Measurements from ENCODE around the gene TNFSF13. TPM values are rescaled to one million over a fixed set of nuclear protein-coding genes. Genes with fewer than 3 reads are reported as not detected.

The TNFSF13 gene, protein sequence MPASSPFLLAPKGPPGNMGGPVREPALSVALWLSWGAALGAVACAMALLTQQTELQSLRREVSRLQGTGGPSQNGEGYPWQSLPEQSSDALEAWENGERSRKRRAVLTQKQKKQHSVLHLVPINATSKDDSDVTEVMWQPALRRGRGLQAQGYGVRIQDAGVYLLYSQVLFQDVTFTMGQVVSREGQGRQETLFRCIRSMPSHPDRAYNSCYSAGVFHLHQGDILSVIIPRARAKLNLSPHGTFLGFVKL
- total RNA-seq: 1.5 and 6.7 TPM in 2 replicates

DNA sequence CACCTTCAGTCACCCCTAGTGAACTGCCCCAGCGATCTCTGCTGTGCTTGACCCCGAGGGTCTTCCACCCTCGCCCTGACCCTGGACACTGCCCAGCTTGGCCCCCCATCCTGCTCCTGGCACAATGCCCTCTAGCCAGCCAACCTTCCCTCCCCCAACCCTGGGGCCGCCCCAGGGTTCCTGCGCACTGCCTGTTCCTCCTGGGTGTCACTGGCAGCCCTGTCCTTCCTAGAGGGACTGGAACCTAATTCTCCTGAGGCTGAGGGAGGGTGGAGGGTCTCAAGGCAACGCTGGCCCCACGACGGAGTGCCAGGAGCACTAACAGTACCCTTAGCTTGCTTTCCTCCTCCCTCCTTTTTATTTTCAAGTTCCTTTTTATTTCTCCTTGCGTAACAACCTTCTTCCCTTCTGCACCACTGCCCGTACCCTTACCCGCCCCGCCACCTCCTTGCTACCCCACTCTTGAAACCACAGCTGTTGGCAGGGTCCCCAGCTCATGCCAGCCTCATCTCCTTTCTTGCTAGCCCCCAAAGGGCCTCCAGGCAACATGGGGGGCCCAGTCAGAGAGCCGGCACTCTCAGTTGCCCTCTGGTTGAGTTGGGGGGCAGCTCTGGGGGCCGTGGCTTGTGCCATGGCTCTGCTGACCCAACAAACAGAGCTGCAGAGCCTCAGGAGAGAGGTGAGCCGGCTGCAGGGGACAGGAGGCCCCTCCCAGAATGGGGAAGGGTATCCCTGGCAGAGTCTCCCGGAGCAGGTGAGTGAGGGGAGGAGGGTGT lies at the start of gene TNFSF13:
Gene TNFSF13 (plus strand): TSS at position 207 of the 776 bp plus-strand sequence. CDS start 290 bp downstream, at position 497.
- DNase-seq (ENCODE audit: extremely low read depth, low read depth, low spot score): no peak

DNA sequence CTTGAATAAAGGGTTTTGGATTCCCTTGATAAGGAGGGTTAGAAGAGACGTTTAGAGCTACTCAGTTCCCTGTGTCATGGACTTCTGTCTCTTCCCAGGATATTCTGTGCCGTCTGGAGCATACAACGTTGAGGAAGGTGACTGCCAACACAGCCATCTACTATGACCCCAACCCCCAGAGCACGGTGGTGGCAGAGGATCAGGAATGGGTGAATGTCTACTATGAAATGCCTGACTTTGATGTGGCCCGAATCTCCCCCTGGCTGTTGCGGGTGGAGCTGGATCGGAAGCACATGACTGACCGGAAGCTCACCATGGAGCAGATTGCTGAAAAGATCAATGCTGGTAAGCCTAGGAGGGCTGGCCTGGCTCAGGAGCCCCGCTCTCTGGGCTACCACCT lies 49.7 kb upstream of the TNFSF13 start:
- DNase-seq (ENCODE audit: extremely low read depth, low read depth, low spot score): no peak

DNA sequence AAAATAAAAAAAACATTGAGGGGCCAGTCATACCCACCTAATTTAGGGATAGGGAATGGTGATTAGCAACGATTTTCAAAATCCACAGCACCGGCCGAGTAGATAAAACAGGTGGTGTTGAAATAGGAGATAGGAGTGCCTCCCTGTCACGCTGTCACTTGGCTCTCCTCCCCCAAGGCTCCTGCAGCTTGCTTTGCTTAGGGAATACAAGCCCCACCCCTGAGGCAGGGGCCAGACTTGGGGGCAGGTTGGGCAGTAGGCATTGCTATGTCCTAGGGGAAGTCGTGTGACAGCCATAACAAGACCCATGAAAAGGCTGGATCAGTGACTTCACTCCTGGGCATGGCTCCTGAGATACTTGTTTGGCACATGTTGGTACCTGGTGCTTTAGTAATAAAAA lies 48.6 kb upstream of the TNFSF13 start:
- DNase-seq (ENCODE audit: extremely low read depth, low read depth, low spot score): no peak

DNA sequence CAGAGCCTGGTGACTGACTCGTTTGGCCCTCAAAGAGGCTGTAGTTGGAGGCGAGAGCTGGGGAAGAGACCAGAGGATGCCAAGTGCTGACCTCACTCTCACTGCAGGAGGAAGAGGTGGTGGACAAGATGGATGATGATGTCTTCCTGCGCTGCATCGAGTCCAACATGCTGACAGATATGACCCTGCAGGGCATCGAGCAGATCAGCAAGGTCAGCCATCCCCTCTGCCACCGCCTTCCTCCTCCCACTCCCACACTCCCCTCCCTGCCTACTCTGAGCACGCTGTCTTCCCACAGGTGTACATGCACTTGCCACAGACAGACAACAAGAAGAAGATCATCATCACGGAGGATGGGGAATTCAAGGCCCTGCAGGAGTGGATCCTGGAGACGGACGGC lies 47.4 kb upstream of the TNFSF13 start:
- no peak for DNase-seq (ENCODE audit: extremely low read depth, low read depth, low spot score)

DNA sequence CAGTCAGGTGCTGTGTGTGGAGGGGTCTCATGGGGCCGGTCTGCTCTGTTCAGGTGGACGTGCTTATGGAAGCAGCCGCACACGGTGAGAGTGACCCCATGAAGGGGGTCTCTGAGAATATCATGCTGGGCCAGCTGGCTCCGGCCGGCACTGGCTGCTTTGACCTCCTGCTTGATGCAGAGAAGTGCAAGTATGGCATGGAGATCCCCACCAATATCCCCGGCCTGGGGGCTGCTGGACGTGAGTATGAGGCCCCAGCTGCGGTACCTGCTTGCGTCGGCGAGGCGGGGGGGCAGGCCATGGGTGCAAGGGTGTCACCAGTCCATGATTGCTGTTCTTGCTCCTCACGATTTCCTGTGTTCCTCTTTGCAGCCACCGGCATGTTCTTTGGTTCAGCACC lies 46.4 kb upstream of the TNFSF13 start:
- DNase-seq (ENCODE audit: extremely low read depth, low read depth, low spot score): no peak

DNA sequence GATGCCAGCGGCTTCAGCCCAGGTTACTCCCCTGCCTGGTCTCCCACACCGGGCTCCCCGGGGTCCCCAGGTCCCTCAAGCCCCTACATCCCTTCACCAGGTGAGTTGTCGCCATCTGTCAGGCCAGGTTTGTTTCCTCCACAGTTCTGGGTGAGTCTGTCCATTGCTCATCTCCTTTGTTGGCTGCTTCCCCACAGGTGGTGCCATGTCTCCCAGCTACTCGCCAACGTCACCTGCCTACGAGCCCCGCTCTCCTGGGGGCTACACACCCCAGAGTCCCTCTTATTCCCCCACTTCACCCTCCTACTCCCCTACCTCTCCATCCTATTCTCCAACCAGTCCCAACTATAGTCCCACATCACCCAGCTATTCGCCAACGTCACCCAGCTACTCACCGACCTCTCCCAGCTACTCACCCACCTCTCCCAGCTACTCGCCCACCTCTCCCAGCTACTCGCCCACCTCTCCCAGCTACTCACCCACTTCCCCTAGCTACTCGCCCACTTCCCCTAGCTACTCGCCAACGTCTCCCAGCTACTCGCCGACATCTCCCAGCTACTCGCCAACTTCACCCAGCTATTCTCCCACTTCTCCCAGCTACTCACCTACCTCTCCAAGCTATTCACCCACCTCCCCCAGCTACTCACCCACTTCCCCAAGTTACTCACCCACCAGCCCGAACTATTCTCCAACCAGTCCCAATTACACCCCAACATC lies 45.6 kb upstream of the TNFSF13 start:
- DNase-seq (ENCODE audit: extremely low read depth, low read depth, low spot score): no peak

DNA sequence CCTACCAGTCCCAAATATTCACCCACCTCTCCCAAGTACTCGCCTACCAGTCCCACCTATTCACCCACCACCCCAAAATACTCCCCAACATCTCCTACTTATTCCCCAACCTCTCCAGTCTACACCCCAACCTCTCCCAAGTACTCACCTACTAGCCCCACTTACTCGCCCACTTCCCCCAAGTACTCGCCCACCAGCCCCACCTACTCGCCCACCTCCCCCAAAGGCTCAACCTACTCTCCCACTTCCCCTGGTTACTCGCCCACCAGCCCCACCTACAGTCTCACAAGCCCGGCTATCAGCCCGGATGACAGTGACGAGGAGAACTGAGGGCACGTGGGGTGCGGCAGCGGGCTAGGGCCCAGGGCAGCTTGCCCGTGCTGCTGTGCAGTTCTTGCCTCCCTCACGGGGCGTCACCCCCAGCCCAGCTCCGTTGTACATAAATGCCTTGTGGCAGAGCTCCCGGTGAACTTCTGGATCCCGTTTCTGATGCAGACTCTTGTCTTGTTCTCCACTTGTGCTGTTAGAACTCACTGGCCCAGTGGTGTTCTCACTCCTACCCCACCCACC lies 44.6 kb upstream of the TNFSF13 start:
- no peak for DNase-seq (ENCODE audit: extremely low read depth, low read depth, low spot score)

DNA sequence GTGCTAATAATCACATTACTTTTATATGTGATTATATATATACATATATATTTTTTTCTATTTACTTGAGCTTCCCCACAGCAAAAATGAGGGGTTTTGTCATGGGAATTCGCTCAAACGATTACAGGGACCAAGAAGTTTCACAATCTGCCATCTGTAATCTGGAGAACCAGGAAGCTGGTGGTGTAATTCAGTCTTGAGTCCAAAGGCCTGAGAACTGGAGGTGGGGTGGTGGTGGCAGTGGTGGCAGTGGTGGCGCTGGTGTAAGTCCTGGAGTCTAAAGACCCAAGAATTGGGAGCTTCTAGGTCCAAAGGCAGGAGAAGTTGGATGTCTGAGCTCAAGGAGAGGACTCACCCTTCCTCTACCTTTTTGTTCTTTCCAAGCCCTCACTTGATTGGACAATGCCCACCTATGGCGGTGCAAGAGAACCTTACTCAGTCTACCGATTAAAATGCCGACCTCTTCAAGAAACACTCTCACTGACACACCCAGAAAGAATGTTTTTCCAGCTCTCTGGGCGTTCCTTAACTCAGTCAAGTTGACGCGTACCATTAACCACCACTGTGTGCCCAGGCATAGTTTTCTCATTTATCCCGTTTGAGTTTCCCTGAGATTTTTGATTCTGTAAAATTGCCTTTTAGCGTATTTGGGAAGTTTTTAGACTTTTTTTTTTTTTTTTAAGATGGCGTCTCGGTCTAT lies 42.5 kb upstream of the TNFSF13 start:
- no peak for DNase-seq (ENCODE audit: extremely low read depth, low read depth, low spot score)

DNA sequence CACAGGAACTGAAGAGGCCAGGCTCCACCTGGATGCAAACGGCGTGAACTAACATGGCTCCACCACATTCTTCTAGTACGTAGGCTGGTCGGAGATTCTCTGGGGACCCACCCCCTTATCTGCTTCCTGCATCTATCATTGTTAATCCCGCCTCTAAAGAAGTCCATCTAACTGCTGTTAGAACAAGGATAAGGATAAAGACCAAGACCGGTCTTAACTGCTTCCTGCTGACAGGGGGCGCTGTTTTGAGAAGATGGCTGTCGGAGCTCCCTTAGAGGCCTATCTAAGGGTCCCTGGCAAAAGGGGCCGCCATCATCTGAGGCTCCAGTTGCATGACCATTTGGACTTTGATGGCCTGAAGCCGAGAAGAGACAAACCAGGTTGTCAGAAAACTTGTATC lies 35.5 kb upstream of the TNFSF13 start:
- DNase-seq (ENCODE audit: extremely low read depth, low read depth, low spot score): no peak

DNA sequence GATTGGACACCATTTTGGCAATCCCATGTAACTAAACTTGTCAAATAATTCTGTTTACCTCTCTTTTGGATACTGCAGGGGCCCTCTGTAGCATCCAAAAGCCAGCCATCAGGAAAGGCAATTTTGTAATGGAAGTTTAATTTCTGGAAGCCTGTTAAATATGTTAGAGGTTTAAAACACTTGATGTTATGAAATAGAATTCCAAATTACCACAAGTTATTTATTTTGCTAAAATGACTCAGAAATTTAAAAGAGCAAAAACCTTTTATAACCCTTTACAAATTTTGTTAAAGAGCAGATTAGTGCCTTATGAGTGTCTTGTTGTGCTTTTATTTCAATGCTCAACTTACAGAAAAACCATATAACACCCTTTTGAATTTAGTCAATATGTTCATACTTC lies 29.7 kb upstream of the TNFSF13 start:
- DNase-seq (ENCODE audit: extremely low read depth, low read depth, low spot score): no peak

DNA sequence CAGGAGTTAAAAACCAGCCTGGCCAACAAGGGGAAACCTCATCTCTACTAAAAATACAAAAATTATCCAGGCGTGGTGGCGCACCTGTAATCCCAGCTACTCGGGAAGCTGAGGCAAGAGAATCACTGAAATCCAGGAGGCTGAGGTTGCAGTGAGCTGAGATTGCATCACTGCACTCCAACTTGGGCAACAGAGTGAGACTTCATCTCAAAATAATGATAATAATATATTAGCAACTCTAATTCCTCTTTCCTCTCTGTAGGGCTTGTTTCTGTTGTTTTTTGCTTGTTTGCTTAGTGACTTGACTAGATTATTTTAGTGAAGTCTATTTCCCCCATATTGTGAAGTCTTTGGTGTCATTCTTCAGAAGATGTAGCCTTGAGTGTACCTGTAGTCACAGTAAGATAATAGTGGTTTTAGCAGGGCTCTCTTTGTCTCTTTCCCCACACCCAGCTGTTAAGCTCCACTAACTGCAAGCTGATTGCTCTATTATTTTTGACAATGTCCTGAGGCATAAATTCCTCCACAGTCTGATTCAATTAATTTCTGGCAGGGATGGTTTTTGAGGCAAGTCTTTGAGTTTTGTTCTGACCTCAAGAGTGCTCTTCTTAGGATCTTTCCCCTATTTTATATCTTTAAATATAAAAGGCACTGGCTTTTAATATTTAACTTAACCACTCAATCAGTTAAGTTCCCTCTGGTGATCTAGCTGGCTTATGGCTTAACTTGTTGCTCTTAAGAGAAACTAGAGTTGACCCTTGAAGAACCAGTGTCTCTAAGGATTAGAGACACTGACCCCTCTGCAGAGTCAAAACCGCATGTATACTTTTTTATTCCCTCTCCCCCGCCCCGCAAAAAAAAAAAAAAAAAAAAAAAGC lies 28.3 kb upstream of the TNFSF13 start:
- no peak for DNase-seq (ENCODE audit: extremely low read depth, low read depth, low spot score)

DNA sequence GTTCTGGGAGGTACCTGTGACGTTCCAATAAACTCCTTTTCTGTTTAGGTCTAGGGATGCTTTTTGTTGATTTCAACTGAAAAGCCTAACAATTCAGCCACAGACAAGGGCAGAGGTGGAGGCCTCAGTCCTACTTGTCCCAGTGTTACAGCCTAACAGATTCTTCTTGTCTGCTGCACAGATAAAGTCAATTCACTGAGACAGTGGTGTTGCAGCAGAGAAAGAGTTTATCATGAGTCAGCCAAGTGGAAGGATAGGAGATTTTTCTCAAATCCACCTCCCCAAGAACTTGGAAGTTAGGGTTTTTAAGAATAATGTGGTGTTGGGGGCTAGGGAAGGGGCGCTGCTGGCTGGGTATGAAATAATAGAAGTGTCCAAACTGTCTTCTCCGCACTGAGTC lies 20.5 kb upstream of the TNFSF13 start:
- no peak for DNase-seq (ENCODE audit: extremely low read depth, low read depth, low spot score)

DNA sequence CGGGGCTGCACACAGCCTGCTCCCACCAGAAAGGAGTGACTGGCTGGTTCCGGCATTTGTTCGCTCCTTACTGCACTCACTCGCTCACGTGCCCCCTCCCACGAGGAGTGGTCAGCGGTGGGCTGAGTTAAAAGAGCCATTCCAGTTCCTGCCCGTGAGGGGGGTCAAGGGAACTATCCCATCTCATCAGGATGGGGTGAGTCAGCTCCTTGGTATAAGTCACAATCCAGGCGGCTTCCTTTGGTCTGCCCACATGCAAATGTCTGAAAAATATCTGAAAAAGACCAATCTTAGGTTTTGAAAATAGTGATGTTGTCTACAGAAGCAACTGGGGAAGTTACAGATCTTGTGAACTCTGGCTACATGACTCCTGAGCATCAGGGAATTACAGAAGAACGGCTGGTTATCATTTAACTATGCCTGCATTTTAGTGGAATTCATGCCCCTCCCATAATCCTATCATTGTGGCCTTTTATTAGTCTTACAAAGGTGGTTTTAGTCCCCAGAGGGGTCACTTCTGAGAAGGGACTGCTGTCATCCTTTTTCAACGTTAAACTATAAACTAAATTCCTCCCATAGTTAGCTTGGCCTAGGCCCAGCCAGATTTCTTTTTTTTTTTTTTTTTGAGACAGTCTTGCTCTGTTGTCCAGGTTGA lies 19.5 kb upstream of the TNFSF13 start:
- no peak for DNase-seq (ENCODE audit: extremely low read depth, low read depth, low spot score)

DNA sequence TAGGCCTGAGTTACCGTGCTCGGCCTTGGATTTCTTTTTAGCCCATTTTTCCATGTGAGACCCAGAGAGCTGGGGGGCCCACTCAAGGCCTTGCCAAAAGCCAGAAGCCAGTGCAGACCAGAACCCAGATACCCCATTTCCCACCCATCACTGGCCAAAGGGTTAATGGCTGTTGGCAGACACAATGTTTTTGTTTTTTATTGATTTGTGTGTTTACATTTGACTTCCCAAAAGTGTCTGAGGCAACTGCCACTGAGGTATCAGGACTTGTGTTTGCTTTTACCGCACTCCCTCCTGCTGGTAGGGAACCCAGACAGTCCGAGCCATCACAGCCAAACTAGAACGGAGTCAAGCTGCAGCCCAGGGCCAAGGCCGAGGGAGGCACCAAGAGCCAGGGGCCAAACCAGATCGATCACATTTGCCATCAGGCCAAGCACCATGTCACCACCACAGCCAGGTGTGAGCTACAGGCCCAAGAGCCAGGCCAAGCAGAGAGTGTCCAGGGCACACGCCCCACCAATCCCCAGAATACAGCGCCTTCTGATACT lies 17.4 kb upstream of the TNFSF13 start:
- DNase-seq (ENCODE audit: extremely low read depth, low read depth, low spot score): no peak

DNA sequence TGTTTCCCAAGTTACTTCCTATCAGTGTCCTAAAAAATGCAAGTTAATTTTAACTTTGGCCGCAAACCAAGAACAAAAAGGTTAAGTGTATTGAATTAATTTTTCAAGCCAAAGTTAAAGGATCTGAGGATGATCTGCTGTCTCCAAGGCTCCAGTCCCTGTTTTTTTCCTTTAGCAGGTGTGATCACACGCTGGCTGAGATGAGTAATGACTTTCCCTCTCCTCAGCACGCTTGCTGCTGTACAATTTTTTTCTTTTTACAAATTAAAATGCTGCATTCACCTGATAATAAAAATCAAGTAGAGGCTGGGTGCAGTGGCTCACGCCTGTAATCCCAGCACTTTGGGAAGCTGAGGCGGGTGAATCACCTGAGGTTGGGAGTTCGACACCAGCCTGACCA lies 13.6 kb upstream of the TNFSF13 start:
- DNase-seq (ENCODE audit: extremely low read depth, low read depth, low spot score): no peak

DNA sequence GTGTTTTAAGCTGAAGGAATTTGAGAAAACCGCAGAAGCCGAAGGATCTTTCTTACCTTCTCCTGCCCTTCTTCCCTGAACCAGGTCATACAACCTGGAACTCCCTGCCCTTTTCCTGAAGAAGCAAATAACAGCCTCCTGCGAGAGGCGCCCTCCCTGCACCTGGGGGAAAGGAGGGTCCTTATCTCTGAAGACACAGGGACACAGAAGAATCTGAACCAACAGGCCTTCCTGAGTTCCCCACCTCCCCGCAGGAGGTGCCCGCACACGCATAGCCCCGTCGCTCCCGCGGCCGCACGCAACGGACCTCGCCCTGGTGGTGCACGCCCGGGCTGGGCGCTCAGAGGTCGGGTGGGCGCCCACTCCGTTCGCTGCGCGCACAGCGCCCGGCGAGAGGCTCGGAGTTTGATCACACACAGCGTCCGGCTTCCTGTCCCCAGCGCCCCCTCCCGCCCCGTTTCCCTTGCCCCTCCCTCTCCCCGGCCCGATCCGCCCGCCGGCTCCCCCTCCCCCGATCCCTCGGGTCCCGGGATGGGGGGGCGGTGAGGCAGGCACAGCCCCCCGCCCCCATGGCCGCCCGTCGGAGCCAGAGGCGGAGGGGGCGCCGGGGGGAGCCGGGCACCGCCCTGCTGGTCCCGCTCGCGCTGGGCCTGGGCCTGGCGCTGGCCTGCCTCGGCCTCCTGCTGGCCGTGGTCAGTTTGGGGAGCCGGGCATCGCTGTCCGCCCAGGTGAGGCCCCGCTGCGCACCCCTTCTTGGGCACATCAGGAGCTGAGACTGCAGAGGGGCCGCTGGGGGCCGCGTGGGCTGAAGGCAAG lies 9.8 kb upstream of the TNFSF13 start, which contains the start of gene TNFSF12:
Gene TNFSF12 (plus strand): TSS at position 474 of the 816 bp plus-strand sequence. CDS start 96 bp downstream, at position 570.
- DNase-seq (ENCODE audit: extremely low read depth, low read depth, low spot score): no peak

DNA sequence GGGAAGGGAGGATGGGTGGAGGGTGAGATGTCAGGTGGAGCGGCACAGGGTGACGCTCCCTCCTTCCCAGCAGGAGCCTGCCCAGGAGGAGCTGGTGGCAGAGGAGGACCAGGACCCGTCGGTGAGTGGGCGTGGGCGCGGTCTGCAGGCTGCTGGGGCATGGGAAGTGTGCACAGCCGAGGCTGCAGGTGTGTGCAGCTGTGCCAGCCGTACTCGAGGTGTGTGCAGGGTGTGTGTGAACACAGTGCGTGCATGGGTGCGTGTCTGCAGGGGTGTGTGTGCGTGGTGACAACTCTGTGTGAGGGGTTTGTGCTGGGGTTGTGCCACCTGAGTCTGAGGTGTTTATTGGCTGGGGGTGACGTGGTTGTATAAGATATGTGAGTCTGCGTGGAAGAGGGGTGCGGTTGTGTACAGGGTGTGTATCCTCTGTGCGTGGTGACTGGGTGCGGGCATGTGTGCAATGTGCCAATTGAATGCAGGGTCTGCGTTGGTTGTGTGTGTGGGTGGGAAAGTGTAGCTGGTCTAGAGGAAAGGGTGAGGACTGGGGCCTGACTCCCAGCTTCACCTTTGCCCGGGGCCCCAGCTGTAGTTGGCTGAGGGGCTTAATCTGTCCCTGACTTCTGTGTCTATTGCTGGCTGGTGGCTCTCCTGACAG lies 9.0 kb upstream of the TNFSF13 start:
- DNase-seq (ENCODE audit: extremely low read depth, low read depth, low spot score): no peak

DNA sequence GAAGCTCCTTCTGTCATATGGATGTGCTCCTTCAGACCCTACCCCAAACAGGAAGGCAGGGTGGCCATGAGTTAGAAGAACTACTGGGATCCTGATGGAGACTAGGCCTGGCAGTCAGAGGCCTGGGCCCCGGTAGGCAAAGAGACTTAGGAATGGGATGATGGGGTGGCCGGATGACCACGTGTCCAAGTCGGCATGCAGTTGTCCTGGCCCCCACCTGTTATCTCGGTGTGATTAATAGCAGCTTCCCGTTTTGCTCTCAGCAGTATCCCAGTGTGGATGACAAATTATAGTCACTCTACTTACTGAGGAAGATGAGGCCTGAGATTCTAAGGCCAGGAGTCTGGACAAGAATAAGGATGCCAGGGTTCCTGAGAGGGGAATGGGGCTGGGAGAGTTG lies 8.2 kb upstream of the TNFSF13 start:
- DNase-seq (ENCODE audit: extremely low read depth, low read depth, low spot score): no peak
